Thymus (tissue), 14 donors: ENCODE results near the gene IGF2R. TPM values are rescaled to one million over a fixed set of nuclear protein-coding genes. Genes with fewer than 3 reads are reported as not detected.
A peak's percentile ranks its signal among the peaks of the same experiment; 100 is the strongest.
"Not testable (repeated sequence)": the region's sequence is repeated elsewhere in the genome, so short reads cannot be mapped to it uniquely, and the experiment has no call there.

Source experiments
- DNase-seq, 9 donors: peaks; one replicate each; pipeline ENCODE4 v3.0.0-alpha.2; 2013; ENCODE audit warnings: low spot score in 9 of 9, low read depth in 6 of 9, missing footprints in 1 of 9
- H3K27ac ChIP-seq, 2 donors: one replicate each; pipeline ENCODE4 v1.5.1; 2013; ENCODE audit warnings: control low read depth in 1 of 2, low read depth in 1 of 2, low read length in 1 of 2, mild to moderate bottlenecking in 1 of 2, moderate library complexity in 1 of 2
- H3K27me3 ChIP-seq, 2 donors: one replicate each; pipeline ENCODE4 v1.5.1; 2013; ENCODE audit warnings: low read length in 1 of 2; ENCODE audit not compliant: control insufficient read depth in 2 of 2, insufficient read depth in 1 of 2
- H3K36me3 ChIP-seq, 2 donors: one replicate each; pipeline ENCODE4 v1.5.1; 2013; ENCODE audit warnings: low read length in 1 of 2, mild to moderate bottlenecking in 1 of 2, moderate library complexity in 1 of 2; ENCODE audit not compliant: control insufficient read depth in 2 of 2, insufficient read depth in 2 of 2
- H3K4me1 ChIP-seq, 2 donors: one replicate each; pipeline ENCODE4 v1.5.1; 2013; ENCODE audit warnings: low read length in 2 of 2; ENCODE audit not compliant: control insufficient read depth in 2 of 2, insufficient read depth in 2 of 2
- H3K4me3 ChIP-seq, 2 donors: one replicate each; pipeline ENCODE4 v1.5.1; 2013; ENCODE audit warnings: low read length in 2 of 2, control low read depth in 1 of 2, mild to moderate bottlenecking in 1 of 2
- H3K9me3 ChIP-seq, 2 donors: one replicate each; pipeline ENCODE4 v1.5.1; 2013; ENCODE audit warnings: low read length in 1 of 2, mild to moderate bottlenecking in 1 of 2; ENCODE audit not compliant: control insufficient read depth in 2 of 2, insufficient read depth in 1 of 2
- WGBS: extraction: QIAGEN DNeasy Blood & Tissue Kit; methylation state at CpG from one replicate; pipeline ENCODE4 v1.1.7; 2013; 5-methylcytosine and 5-hydroxymethylcytosine counted together
- long read RNA-seq, 10 donors: transcript quantifications; one replicate each; lab custom pipeline, GENCODE V29; 2026
- polyA plus RNA-seq: library from polyadenylated mRNA; stranded (reverse); fragments of 200-250 nt; gene quantifications from one replicate; pipeline ENCODE4 v1.2.3, GENCODE V29; 2013
- total RNA-seq: library from RNA; stranded (reverse); fragments of 120-200 nt; gene quantifications from one replicate; pipeline ENCODE4 v1.2.4, GENCODE V29; 2013
- donor health status: healthy.

Gene IGF2R, protein sequence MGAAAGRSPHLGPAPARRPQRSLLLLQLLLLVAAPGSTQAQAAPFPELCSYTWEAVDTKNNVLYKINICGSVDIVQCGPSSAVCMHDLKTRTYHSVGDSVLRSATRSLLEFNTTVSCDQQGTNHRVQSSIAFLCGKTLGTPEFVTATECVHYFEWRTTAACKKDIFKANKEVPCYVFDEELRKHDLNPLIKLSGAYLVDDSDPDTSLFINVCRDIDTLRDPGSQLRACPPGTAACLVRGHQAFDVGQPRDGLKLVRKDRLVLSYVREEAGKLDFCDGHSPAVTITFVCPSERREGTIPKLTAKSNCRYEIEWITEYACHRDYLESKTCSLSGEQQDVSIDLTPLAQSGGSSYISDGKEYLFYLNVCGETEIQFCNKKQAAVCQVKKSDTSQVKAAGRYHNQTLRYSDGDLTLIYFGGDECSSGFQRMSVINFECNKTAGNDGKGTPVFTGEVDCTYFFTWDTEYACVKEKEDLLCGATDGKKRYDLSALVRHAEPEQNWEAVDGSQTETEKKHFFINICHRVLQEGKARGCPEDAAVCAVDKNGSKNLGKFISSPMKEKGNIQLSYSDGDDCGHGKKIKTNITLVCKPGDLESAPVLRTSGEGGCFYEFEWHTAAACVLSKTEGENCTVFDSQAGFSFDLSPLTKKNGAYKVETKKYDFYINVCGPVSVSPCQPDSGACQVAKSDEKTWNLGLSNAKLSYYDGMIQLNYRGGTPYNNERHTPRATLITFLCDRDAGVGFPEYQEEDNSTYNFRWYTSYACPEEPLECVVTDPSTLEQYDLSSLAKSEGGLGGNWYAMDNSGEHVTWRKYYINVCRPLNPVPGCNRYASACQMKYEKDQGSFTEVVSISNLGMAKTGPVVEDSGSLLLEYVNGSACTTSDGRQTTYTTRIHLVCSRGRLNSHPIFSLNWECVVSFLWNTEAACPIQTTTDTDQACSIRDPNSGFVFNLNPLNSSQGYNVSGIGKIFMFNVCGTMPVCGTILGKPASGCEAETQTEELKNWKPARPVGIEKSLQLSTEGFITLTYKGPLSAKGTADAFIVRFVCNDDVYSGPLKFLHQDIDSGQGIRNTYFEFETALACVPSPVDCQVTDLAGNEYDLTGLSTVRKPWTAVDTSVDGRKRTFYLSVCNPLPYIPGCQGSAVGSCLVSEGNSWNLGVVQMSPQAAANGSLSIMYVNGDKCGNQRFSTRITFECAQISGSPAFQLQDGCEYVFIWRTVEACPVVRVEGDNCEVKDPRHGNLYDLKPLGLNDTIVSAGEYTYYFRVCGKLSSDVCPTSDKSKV (N-terminal part only)
- total RNA-seq (16.6 TPM), polyA plus RNA-seq (16.3 TPM)
- long read RNA-seq, donor 1, partial matches to known transcripts: 5 of 5 reads
- long read RNA-seq, donor 1, other reads (novel, unspliced or antisense): 0 of 5 reads
- long read RNA-seq, donor 2: 0 reads
- long read RNA-seq, donor 3, full-length matches to known transcripts: 1 of 1 reads
- long read RNA-seq, donor 3, partial matches to known transcripts: 0 of 1 reads
- long read RNA-seq, donor 3, other reads (novel, unspliced or antisense): 0 of 1 reads
- long read RNA-seq, donor 4: 0 reads
- long read RNA-seq, donor 5, partial matches to known transcripts: 5 of 6 reads
- long read RNA-seq, donor 5, other reads (novel, unspliced or antisense): 0 of 6 reads
- long read RNA-seq, donor 6, partial matches to known transcripts: 35 of 36 reads
- long read RNA-seq, donor 6, other reads (novel, unspliced or antisense): 0 of 36 reads
- long read RNA-seq, donor 7, full-length matches to known transcripts: 1 of 1 reads
- long read RNA-seq, donor 7, partial matches to known transcripts: 0 of 1 reads
- long read RNA-seq, donor 7, other reads (novel, unspliced or antisense): 0 of 1 reads
- long read RNA-seq, donor 8, full-length matches to known transcripts: 2 of 2 reads
- long read RNA-seq, donor 8, partial matches to known transcripts: 0 of 2 reads
- long read RNA-seq, donor 8, other reads (novel, unspliced or antisense): 0 of 2 reads
- long read RNA-seq, donor 9, full-length matches to known transcripts: 3 of 27 reads
- long read RNA-seq, donor 9, partial matches to known transcripts: 24 of 27 reads
- long read RNA-seq, donor 9, other reads (novel, unspliced or antisense): 0 of 27 reads
- long read RNA-seq, donor 10: 0 reads

DNA sequence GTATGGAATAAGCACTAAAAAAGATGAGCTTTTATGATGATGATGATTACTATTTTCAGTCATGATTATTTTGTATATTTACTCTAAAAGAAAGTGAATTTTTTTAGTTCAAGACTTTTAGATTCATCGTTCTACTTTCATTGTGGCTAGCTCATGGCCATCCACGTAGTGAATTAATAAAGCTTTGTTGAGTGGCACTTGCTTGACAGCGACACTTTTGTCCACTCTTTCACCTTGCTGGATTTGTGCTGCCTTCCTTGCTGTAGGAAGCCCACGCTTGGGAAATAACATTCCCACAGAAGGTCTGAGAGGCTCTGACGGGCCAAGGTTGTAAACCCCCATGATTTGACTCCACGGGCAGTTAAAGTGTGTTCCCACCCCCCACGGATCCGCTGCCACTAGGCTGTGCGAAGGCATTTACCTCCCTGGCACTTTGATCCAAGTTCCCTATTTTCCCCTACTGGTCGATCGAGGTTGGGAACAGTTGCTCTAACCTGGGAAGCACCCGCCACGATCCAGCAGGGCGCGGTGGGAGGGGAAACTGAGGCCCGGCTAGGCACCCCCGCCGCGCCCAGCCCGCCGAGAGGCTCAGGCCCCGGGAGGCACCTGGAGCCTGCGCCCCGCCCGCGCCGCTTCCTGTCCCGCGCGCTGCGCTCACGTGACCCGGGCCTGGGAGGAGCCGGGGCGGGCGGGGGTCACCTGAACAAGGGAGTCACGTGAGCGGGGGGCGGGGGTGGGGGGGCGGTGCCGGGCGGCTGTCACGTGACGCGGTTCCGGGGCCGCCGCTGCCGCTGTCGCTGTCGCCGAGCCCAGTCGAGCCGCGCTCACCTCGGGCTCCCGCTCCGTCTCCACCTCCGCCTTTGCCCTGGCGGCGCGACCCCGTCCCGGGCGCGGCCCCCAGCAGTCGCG lies at the start of gene IGF2R:
Gene IGF2R (plus strand): TSS at position 788 of the 909 bp plus-strand sequence. CDS start 165 bp downstream, outside the sequence.
- peak within 1 kb of the TSS; percentile 67 to 93 for H3K27ac ChIP-seq
- peaks cover 0 to 10% of the 10 kb centered on the region in 2 donors for H3K27me3 ChIP-seq
- H3K4me1 ChIP-seq: peaks cover 23 to 25% of the 10 kb centered on the region in 2 donors
- peak in 8 of 9 donors; percentile 73 to 96 (median 90) for DNase-seq
- no peaks in the 10 kb centered on the region for H3K36me3 ChIP-seq
- H3K4me3 ChIP-seq: peak within 1 kb of the TSS; percentile 73 to 99
- 2% methylated on average over 67 of the region's 68 CpGs for WGBS
- no peaks in the 10 kb centered on the region for H3K9me3 ChIP-seq

DNA sequence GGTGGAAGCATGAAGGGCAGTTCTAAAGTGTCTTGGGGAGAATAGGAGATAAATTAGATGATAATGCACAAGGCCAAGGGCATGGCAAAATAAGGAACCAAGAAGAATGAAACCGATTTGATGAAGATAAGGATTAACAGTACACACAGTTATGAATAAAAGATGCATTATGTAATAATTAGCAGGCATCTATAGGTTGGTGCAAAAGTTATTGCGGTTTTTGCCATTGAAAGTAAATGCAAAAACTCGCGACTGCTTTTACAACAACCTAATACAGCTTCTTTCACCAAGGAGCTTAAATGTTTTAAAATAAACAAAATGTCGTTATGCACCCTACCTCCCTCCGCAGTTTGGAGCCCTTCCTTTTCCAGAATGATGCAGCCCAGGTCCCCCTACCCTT lies 49.1 kb upstream of the IGF2R start:
- Histone ChIP-seq H3K4me3 (no peak overlapping the region), H3K9me3 (no peaks in the 10 kb centered on the region), H3K4me1 (no peaks in the 10 kb centered on the region), H3K27ac (no peak overlapping the region), H3K36me3 (no peaks in the 10 kb centered on the region), H3K27me3 (peaks cover 0 to 8% of the 10 kb centered on the region in 2 donors)
- DNase-seq: no peak
- 94% methylated on average over 6 of the region's 6 CpGs for WGBS

DNA sequence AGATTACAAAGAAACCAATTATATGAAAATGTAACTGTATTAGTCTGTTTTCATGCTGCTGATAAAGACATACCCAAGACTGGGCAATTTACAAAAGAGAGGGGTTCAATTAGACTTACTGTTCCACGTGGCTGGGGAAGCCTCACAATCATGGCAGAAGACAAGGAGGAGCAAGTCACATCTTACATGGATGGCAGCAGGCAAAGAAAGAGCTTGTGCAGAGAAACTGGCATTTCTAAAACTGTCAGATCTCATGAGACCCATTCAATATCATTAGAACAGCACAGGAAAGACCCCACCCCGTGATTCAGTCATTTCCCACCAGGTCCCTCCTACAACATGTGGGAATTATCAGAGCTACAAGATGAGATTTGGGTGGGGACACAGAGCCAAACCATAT lies 44.7 kb upstream of the IGF2R start:
- WGBS: 83% methylated on average over 2 of the region's 2 CpGs
- not testable (repeated sequence) for DNase-seq, H3K4me3 ChIP-seq, H3K27ac ChIP-seq, H3K27me3 ChIP-seq, H3K36me3 ChIP-seq, H3K4me1 ChIP-seq, H3K9me3 ChIP-seq

DNA sequence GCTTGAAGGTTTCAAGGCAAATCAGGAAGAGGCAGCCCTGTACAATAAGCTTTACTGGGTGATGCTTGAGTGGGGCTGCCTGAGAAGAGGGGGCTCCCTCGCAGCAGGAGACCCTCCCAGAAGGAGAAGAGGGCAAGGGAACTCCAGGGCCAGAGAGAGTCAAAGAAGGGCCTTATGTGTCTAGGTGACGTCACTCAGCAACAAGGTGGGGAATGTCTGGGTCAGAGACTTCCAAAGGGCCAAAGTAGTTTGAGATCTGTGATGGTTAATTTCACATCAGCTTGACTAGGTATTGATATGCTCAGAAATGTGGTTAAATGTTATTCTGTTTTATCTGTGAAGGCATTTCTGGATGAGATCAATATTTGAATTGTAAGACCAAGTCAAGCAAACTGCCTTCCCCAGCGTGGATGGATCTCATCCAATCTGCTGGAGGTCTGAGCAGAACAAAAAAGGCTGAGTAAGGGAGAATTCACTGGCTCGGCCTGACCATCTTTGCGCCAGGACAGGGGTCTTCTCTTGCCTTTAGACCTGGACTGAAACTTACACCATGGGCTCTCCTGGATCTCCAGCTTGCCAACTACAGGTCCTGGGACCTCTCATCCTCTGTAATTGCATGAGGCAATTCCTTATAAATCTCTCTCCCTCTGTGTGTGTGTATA lies 42.2 kb upstream of the IGF2R start:
- Histone ChIP-seq H3K27me3 (no peaks in the 10 kb centered on the region), H3K9me3 (no peaks in the 10 kb centered on the region), H3K36me3 (no peaks in the 10 kb centered on the region), H3K4me1 (peaks cover 0 to 2% of the 10 kb centered on the region in 2 donors), H3K4me3 (no peak overlapping the region), H3K27ac (no peak overlapping the region)
- no peak for DNase-seq
- 92% methylated on average over 5 of the region's 5 CpGs for WGBS

DNA sequence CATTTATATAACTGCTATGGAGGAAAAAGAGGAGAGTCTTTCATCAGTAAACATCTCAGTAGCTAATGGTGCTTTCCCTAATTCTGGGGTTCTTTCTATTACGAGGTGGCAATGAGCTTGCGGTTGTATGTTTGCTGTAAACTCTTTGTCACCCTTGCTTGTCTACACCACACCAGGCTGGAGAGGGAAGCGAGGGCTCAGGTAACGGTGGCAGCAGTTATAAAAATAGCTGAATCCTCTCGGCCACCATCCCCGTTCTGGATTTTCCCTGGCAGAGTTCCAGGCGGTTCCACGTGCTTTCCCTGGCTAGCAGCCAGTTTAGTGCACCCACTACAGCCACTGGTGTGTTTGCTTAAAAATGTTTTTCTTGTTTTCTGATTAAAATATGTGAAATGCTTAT lies 39.1 kb upstream of the IGF2R start:
- Histone ChIP-seq H3K27ac (no peak overlapping the region), H3K4me3 (no peak overlapping the region), H3K4me1 (peaks cover 0 to 2% of the 10 kb centered on the region in 2 donors), H3K9me3 (no peaks in the 10 kb centered on the region), H3K27me3 (peaks cover 0 to 5% of the 10 kb centered on the region in 2 donors), H3K36me3 (no peaks in the 10 kb centered on the region)
- 44% methylated on average over 8 of the region's 8 CpGs for WGBS
- DNase-seq: peak in 1 of 9 donors; percentile 18

DNA sequence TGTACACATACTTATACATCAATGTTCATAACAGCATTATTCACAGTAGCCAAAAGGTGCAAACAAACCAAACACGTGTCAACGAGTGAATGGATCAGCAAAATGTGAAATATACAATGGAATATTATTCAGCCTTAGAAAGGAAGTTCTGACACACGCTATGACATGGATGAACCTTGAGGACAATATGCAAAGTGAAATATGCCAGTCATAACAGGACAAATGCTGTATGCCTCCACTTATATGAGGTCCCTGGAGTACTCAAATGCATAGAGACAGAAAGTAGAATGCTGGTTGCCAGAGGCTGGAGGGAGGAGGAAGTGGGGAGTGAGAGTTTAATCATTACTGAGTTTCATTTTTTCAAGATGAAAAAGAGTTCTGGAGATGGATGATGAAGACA lies 37.8 kb upstream of the IGF2R start:
- Histone ChIP-seq H3K36me3 (no peaks in the 10 kb centered on the region), H3K27me3 (peaks cover 0 to 12% of the 10 kb centered on the region in 2 donors), H3K27ac (no peak overlapping the region), H3K4me1 (peaks cover 0 to 2% of the 10 kb centered on the region in 2 donors), H3K4me3 (no peak overlapping the region), H3K9me3 (peaks cover 0 to 6% of the 10 kb centered on the region in 2 donors)
- 97% methylated on average over 3 of the region's 3 CpGs for WGBS
- no peak for DNase-seq

DNA sequence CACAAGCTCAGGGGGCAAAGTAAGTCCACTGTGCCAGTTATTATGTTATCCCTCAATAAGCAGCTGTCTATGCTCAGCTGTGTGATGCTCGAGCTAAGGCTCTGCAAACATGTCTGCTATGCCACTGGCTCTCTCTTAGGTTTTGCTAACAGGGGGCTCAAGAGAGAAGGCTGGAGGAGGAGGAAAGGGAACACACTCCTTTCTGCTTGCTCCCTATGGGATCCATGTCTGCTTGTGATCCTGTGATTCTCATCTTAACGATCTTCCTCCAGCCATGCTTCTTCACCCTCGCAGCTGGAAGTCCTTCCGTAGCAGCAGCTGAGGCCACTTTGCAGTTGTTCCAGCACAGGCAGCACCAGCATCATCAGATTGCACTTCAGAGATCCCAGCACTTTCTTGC lies 37.0 kb upstream of the IGF2R start:
- 88% methylated on average over 4 of the region's 4 CpGs for WGBS
- H3K36me3 ChIP-seq: no peaks in the 10 kb centered on the region
- peaks cover 0 to 6% of the 10 kb centered on the region in 2 donors for H3K9me3 ChIP-seq
- no peak overlapping the region for H3K27ac ChIP-seq
- H3K4me3 ChIP-seq: no peak overlapping the region
- peaks cover 0 to 12% of the 10 kb centered on the region in 2 donors for H3K27me3 ChIP-seq
- H3K4me1 ChIP-seq: peaks cover 0 to 2% of the 10 kb centered on the region in 2 donors
- no peak for DNase-seq
